Stimulated activated CD4-positive, alpha-beta T cell treated with anti-CD3 and anti-CD28 coated beads, Interleukin-2, amount 100 ng/mL, for 4 hours (primary cell): ENCODE results near the gene NCKAP5.
"Not testable (repeated sequence)": the region's sequence is repeated elsewhere in the genome, so short reads cannot be mapped to it uniquely, and the experiment has no call there.

Experiments used
- DNase-seq: peaks from one replicate; pipeline ENCODE4 v3.0.0-alpha.2; 2020; ENCODE audit warnings: low read depth

NCKAP5 gene

GRCh38 chr2:132716954-132717353 is 851.3 kb downstream of the NCKAP5 start:
- DNase-seq = no peak

GRCh38 chr2:132715386-132716351 is 852.6 kb downstream of the NCKAP5 start:
- no peak for DNase-seq

GRCh38 chr2:132703396-132703795 is 864.9 kb downstream of the NCKAP5 start:
- no peak for DNase-seq

- no peak for DNase-seq
Observed at GRCh38 chr2:132701810-132702209, 866.5 kb downstream of the NCKAP5 start.

GRCh38 chr2:132699802-132700201 is 868.5 kb downstream of the NCKAP5 start:
- DNase-seq = not testable (repeated sequence)

GRCh38 chr2:132698347-132698746 is 869.9 kb downstream of the NCKAP5 start:
- not testable (repeated sequence) for DNase-seq

GRCh38 chr2:132697556-132698205 is 870.6 kb downstream of the NCKAP5 start:
- no peak for DNase-seq

- no peak for DNase-seq
Observed at GRCh38 chr2:132692816-132693215, 875.4 kb downstream of the NCKAP5 start.

- no peak for DNase-seq
Observed at GRCh38 chr2:132691556-132691955, 876.7 kb downstream of the NCKAP5 start.

GRCh38 chr2:132690664-132691303 is 877.5 kb downstream of the NCKAP5 start:
- DNase-seq = no peak

- no peak for DNase-seq
Observed at GRCh38 chr2:132681766-132682165, 886.5 kb downstream of the NCKAP5 start.

- DNase-seq = no peak
Observed at GRCh38 chr2:132680544-132680943, 887.7 kb downstream of the NCKAP5 start.

- no peak for DNase-seq
Observed at GRCh38 chr2:132678483-132678882, 889.8 kb downstream of the NCKAP5 start.

- no peak for DNase-seq
Observed at GRCh38 chr2:132677661-132678060, 890.6 kb downstream of the NCKAP5 start.

- no peak for DNase-seq
Observed at GRCh38 chr2:132676999-132677398, 891.3 kb downstream of the NCKAP5 start.

GRCh38 chr2:132671151-132671835 is 897.0 kb downstream of the NCKAP5 start:
- DNase-seq = no peak

GRCh38 chr2:132670496-132671150 is 897.6 kb downstream of the NCKAP5 start:
- no peak for DNase-seq

- DNase-seq = no peak
Observed at GRCh38 chr2:132669908-132670495, 898.3 kb downstream of the NCKAP5 start, which contains the start of gene LYPD1. LYPD1 (minus strand) TSS chr2:132670205; CDS start chr2:132669932, 273 bp downstream.

GRCh38 chr2:132668987-132669907 is 899.0 kb downstream of the NCKAP5 start:
- DNase-seq = no peak
